Urinary bladder (tissue), 4 donors: Measurements from ENCODE around the gene TGFB1I1. TPM values are rescaled to one million over a fixed set of nuclear protein-coding genes. Genes with fewer than 3 reads are reported as not detected.

ENCODE experiments used
- DNase-seq: peaks from one replicate; pipeline ENCODE4 v3.0.0-alpha.2; 2015; ENCODE audit errors: extremely low spot score
- H3K27ac ChIP-seq: one replicate; pipeline ENCODE4 v1.5.1; 2013; ENCODE audit warnings: low read depth, mild to moderate bottlenecking, moderate library complexity
- H3K36me3 ChIP-seq: one replicate; pipeline ENCODE4 v1.6.1; 2013; ENCODE audit warnings: mild to moderate bottlenecking, moderate library complexity; ENCODE audit not compliant: insufficient read depth
- H3K4me1 ChIP-seq: one replicate; pipeline ENCODE4 v1.6.1; 2013; ENCODE audit warnings: mild to moderate bottlenecking, moderate library complexity; ENCODE audit not compliant: insufficient read depth
- H3K4me3 ChIP-seq: one replicate; pipeline ENCODE4 v1.5.1; 2013; ENCODE audit warnings: low read depth, low read length
- WGBS: extraction: QIAGEN DNeasy Blood & Tissue Kit; methylation state at CpG from one replicate; pipeline ENCODE4 v1.1.7; 2013; 5-methylcytosine and 5-hydroxymethylcytosine counted together
- polyA plus RNA-seq: library from polyadenylated mRNA; stranded (reverse); fragments of 200-250 nt; gene quantifications from one replicate; pipeline ENCODE4 v1.2.3, GENCODE V29; 2013
- total RNA-seq: library from RNA; depleted of rRNA; stranded (reverse); fragments of >200 nt; gene quantifications from one replicate; pipeline ENCODE4 v1.2.3, GENCODE V29; 2014
- donor health status: healthy with polysubstance abuse.
- donor health status: healthy.

The TGFB1I1 gene
- total and polyA plus RNA-seq, 2 donors = 76.2 to 341 TPM

- H3K4me1 ChIP-seq = peaks cover 2% of the 10 kb centered on the region
- WGBS = under 1% methylated on average over 91 of the region's 91 CpGs
- peak within 1 kb of the TSS; percentile 62 for H3K4me3 ChIP-seq
- DNase-seq = peak; percentile 96
- peaks cover 4% of the 10 kb centered on the region for H3K36me3 ChIP-seq
- peak within 1 kb of the TSS; percentile 100 for H3K27ac ChIP-seq
Observed at GRCh38 chr16:31458844-31459686, 12.9 kb upstream of the TGFB1I1 start, which contains the start of gene ARMC5. TSS of gene ARMC5 (plus strand) at chr16:31459501. CDS start at chr16:31459525, 24 bp downstream.

- Histone ChIP-seq H3K36me3 (peaks cover 4% of the 10 kb centered on the region), H3K4me3 (peak overlapping the region; percentile 62), H3K27ac (peak overlapping the region; percentile 100), H3K4me1 (peaks cover 2% of the 10 kb centered on the region)
- DNase-seq = peak; percentile 98
- 1% methylated on average over 61 of the region's 61 CpGs for WGBS
Observed at GRCh38 chr16:31459687-31460581, 12.0 kb upstream of the TGFB1I1 start.

DNA sequence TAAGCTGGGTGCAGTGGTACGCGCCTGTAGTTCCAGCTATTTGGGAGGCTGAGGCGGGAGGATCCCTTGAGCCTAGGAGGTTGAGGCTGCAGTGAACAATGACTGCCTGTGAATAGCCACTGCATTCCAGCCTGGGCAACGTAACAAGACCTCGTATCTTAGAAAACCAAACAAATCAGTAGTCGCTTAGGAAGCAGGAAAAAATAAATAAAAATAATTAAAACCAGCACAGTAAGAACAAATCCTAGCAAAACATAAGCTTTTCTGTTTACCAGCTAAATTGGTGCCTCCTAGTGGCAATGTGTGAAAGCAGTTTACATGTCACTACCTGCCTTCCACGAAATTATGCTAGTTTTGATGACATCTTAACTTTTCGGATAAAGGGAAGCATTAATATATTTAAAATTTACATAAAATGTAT lies 11.4 kb upstream of the TGFB1I1 start:
- WGBS = 42% methylated on average over 8 of the region's 8 CpGs
- Histone ChIP-seq H3K4me3 (peak overlapping the region; percentile 27), H3K36me3 (peaks cover 4% of the 10 kb centered on the region), H3K27ac (no peak overlapping the region), H3K4me1 (peaks cover 2% of the 10 kb centered on the region)
- no peak for DNase-seq

DNA sequence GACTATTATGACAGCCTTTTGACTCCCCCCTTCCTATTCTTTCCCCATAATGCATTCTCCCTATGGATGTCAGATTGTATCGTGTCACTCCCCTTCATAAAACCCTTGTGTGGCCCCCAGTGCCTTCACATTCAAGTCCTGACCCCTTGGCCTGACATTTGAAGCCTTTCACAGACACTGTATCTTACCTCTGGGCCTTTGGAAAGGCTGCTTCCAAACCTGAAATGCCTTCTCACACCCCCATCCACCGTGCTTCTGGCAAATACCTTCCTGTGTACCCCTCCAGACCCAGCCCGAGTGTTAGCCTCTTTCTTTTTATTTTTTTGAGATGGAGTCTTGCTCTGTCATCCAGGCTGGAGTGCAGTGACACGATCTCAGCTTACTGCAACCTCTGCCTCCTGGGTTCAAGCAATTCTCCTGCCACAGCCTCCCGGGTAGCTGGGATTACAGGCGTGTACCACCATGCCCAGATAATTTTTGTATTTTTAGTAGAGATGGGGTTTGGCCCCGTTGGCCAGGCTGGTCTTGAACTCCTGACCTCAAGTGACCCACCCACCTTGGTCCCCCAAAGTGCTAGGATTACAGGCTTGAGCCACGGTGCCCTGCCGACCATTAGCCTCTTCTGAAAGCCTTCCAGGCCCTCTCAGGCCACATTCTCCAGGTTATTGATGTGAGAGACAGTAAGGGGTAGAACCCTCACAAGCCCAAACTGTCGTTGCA lies 10.6 kb upstream of the TGFB1I1 start:
- H3K36me3 ChIP-seq = peaks cover 4% of the 10 kb centered on the region
- DNase-seq = no peak
- no peak overlapping the region for H3K27ac ChIP-seq
- 90% methylated on average over 10 of the region's 10 CpGs for WGBS
- H3K4me1 ChIP-seq = peaks cover 2% of the 10 kb centered on the region
- H3K4me3 ChIP-seq = no peak overlapping the region

DNA sequence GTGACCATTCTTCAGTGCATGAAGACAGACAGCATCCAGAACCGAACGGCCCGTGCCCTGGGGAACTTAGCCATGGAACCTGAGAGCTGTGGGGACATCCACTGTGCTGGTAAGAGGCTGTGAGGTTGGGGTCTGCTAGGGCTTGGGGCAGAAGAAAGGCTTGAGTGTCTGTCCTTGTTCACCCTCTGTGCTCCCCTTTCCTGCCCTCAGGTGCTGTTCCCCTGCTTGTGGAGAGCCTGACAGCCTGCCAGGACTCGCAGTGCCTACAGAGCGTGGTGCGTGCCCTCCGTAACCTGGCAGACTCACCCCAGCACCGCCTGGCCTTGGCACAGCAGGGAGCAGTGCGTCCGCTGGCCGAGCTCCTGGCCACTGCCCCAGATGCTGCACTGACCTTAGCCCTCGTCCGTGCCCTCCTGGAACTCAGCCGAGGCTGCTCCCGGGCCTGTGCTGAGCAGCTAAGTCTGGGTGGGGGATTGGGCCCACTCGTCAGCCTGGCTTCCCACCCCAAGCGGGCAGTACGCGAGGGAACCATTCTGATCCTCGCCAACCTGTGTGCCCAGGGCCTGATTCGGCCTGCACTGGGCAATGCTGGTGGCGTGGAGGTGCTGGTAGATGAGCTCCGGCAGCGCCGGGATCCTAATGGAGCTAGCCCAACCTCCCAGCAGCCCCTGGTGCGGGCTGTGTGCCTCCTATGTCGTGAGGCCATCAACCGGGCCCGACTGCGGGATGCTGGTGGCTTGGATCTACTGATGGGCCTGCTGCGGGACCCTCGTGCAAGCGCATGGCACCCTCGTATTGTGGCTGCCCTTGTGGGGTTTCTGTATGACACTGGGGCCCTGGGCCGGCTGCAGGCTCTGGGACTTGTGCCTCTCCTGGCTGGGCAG lies 9.8 kb upstream of the TGFB1I1 start:
- no peak for DNase-seq
- peaks cover 4% of the 10 kb centered on the region for H3K36me3 ChIP-seq

GRCh38 chr16:31464348-31464769 lies 7.6 kb upstream of the TGFB1I1 start:
- H3K36me3 ChIP-seq = peaks cover 4% of the 10 kb centered on the region
- 96% methylated on average over 36 of the region's 36 CpGs for WGBS
- no peak for DNase-seq

More for the DNA sequence above, 9.8 kb upstream of the TGFB1I1 start:
- WGBS = 93% methylated on average over 35 of the region's 35 CpGs
- H3K4me3 ChIP-seq = no peak overlapping the region
- H3K4me1 ChIP-seq = peaks cover under 1% of the 10 kb centered on the region
- no peak overlapping the region for H3K27ac ChIP-seq

DNA sequence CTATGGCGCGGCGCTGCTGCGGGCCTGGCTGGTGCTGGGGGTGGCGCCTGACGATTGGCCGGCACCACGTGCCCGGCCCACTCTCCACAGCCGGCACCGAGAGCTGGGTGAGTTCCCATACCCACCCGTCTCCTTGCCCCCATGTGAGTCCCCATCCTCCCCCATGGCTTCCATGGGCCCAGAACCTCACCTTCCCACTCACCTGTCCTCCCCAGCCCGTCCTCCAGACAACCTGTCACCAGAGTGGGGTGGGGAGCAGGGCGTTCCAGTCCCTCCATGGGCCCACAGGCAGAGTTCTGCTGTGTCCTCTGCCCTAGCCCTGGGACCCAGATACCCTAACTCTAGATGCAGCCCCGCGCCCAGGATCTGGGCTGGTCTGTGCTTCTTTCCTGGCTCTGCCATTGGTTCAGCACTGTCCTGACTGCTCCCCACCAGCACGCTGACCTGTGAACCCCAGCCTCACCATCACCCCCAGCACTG lies 7.1 kb upstream of the TGFB1I1 start:
- H3K4me1 ChIP-seq = no peaks in the 10 kb centered on the region
- 94% methylated on average over 17 of the region's 17 CpGs for WGBS
- no peak for DNase-seq
- H3K36me3 ChIP-seq = peaks cover 4% of the 10 kb centered on the region
- H3K4me3 ChIP-seq = no peak overlapping the region
- H3K27ac ChIP-seq = no peak overlapping the region

More at GRCh38 chr16:31464348-31464769, 7.6 kb upstream of the TGFB1I1 start:
- no peaks in the 10 kb centered on the region for H3K4me1 ChIP-seq
- no peak overlapping the region for H3K4me3 ChIP-seq
- H3K27ac ChIP-seq = no peak overlapping the region

GRCh38 chr16:31465788-31466370 lies 6.1 kb upstream of the TGFB1I1 start:
- Histone ChIP-seq H3K36me3 (peaks cover 4% of the 10 kb centered on the region), H3K4me1 (no peaks in the 10 kb centered on the region), H3K4me3 (no peak overlapping the region), H3K27ac (no peak overlapping the region)
- 91% methylated on average over 20 of the region's 20 CpGs for WGBS
- DNase-seq = no peak

- Histone ChIP-seq H3K27ac (no peak overlapping the region), H3K4me3 (no peak overlapping the region)
Observed at GRCh38 chr16:31466381-31466841, 5.5 kb upstream of the TGFB1I1 start.

GRCh38 chr16:31467151-31467773 lies 4.7 kb upstream of the TGFB1I1 start:
- peaks cover 2% of the 10 kb centered on the region for H3K36me3 ChIP-seq
- 85% methylated on average over 5 of the region's 5 CpGs for WGBS
- no peak for DNase-seq
- no peaks in the 10 kb centered on the region for H3K4me1 ChIP-seq
- no peak overlapping the region for H3K4me3 ChIP-seq
- H3K27ac ChIP-seq = no peak overlapping the region

More at GRCh38 chr16:31466381-31466841, 5.5 kb upstream of the TGFB1I1 start:
- no peak for DNase-seq
- 95% methylated on average over 18 of the region's 18 CpGs for WGBS
- Histone ChIP-seq H3K4me1 (no peaks in the 10 kb centered on the region), H3K36me3 (peaks cover 4% of the 10 kb centered on the region)

GRCh38 chr16:31467858-31468257 lies 4.1 kb upstream of the TGFB1I1 start:
- 96% methylated on average over 5 of the region's 5 CpGs for WGBS
- Histone ChIP-seq H3K4me1 (no peaks in the 10 kb centered on the region), H3K27ac (no peak overlapping the region), H3K36me3 (no peaks in the 10 kb centered on the region), H3K4me3 (no peak overlapping the region)
- DNase-seq = no peak
